Retinal pigment epithelial cell (primary cell): ENCODE results near the gene STIM1.

Experiments used
- DNase-seq: peaks from one replicate; pipeline ENCODE4 v3.0.0-alpha.2; 2010; ENCODE audit warnings: low read depth
- H3K4me3 ChIP-seq: 2 replicates; pipeline ENCODE4 v1.5.1; 2011; ENCODE audit warnings: mild to moderate bottlenecking, low read length, control low read depth, moderate library complexity
- CTCF ChIP-seq: conservative IDR thresholded peaks from 2 replicates; pipeline ENCODE4 v1.5.1; 2011; ENCODE audit warnings: low read depth, low read length, control low read depth, inconsistent platforms

Gene STIM1

GRCh38 chr11:3964056-3964455 is 108.6 kb downstream of the STIM1 start:
- DNase-seq, result peak; percentile 9
- TF ChIP-seq CTCF, result no peak
- H3K4me3 ChIP-seq, result no peak overlapping the region

GRCh38 chr11:3964935-3965604 is 109.6 kb downstream of the STIM1 start:
- DNase-seq, result no peak
- no peak for TF ChIP-seq CTCF
- H3K4me3 ChIP-seq, result no peak overlapping the region

GRCh38 chr11:3967695-3968094 is 112.2 kb downstream of the STIM1 start:
- TF ChIP-seq CTCF, result no peak
- no peak overlapping the region for H3K4me3 ChIP-seq
- DNase-seq, result no peak

GRCh38 chr11:3969200-3969599 is 113.7 kb downstream of the STIM1 start:
- DNase-seq, result no peak
- TF ChIP-seq CTCF, result no peak
- H3K4me3 ChIP-seq, result no peak overlapping the region

GRCh38 chr11:3969613-3970012 is 114.1 kb downstream of the STIM1 start:
- no peak for DNase-seq
- no peak for TF ChIP-seq CTCF
- no peak overlapping the region for H3K4me3 ChIP-seq

GRCh38 chr11:3970108-3970507 is 114.6 kb downstream of the STIM1 start:
- no peak for DNase-seq
- no peak overlapping the region for H3K4me3 ChIP-seq
- no peak for TF ChIP-seq CTCF

- TF ChIP-seq CTCF, result peak; percentile 7
- no peak for DNase-seq
Observed at GRCh38 chr11:3971756-3972404, 116.4 kb downstream of the STIM1 start.

More at GRCh38 chr11:3971756-3972404, 116.4 kb downstream of the STIM1 start:
- H3K4me3 ChIP-seq, result no peak overlapping the region
